Hindlimb muscle (tissue), 1 donor: ENCODE measurements around the gene MCEE. TPM values are rescaled to one million over a fixed set of nuclear protein-coding genes. Genes with fewer than 3 reads are reported as not detected.
"Not testable (repeated sequence)": the region's sequence is repeated elsewhere in the genome, so short reads cannot be mapped to it uniquely, and the experiment has no call there.

Experiments used
- DNase-seq: peaks from one replicate; pipeline ENCODE4 v3.0.0-alpha.2; 2013
- polyA plus RNA-seq: library from polyadenylated mRNA; unstranded; fragments of 120-200 nt; gene quantifications from one replicate; pipeline ENCODE4 v1.2.1, GENCODE V29; 2013; ENCODE audit not compliant: insufficient read length

MCEE gene
- polyA plus RNA-seq, 1 donor, result 22.1 TPM

DNA sequence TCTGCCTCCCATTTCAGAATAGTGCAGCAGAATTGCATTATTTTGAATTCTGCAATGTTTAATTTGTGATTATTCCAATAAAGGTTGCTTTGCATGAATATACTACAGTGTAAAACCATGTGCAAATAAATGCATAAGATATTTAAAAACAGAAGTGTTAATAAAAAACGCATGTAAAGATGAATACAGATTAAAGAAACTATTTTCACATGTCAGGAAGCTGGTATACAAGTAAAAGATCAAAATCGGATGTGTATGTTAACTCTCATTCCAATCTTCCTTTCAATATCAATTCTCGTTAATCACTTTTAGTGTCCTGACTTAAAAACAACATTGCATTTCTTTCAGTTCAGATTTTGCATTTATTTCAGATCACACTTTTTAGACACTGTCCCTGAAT lies 3.1 kb downstream of the MCEE start:
- DNase-seq, result no peak

DNA sequence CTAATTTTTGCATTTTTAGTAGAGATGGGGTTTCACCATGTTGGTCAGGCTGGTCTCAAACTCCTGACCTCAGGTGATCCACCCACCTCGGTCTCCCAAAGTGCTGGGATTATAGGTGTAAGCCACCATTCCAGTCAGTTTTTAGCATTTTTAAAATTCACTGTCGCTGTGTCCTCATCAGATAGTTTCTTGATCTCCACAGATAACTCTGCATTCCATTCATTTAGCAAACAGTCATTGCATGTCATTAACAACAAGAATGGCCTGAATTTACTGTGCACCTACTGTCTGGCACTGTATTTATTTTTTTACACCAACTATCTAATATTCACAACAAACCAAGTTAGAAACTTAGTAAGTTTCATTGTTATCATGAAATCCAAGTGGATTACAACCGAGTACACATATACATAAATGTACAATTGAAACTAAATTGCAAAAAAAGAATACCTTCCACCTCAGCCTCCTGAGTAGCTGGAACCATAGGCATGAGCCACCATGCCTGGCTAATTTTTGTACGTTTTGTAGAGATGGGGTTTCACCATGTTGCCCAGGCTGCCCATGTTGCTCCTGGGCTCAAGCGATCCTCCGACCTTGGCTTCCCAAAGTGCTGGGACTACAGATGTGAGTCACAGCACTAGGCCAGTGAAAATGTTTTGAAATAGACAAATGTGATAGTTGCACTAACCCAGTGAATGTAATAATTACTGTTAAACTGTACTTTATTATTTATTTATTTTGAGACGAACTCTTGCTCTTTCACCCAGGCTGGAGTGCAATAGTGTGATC lies 4.3 kb downstream of the MCEE start:
- DNase-seq, result no peak

DNA sequence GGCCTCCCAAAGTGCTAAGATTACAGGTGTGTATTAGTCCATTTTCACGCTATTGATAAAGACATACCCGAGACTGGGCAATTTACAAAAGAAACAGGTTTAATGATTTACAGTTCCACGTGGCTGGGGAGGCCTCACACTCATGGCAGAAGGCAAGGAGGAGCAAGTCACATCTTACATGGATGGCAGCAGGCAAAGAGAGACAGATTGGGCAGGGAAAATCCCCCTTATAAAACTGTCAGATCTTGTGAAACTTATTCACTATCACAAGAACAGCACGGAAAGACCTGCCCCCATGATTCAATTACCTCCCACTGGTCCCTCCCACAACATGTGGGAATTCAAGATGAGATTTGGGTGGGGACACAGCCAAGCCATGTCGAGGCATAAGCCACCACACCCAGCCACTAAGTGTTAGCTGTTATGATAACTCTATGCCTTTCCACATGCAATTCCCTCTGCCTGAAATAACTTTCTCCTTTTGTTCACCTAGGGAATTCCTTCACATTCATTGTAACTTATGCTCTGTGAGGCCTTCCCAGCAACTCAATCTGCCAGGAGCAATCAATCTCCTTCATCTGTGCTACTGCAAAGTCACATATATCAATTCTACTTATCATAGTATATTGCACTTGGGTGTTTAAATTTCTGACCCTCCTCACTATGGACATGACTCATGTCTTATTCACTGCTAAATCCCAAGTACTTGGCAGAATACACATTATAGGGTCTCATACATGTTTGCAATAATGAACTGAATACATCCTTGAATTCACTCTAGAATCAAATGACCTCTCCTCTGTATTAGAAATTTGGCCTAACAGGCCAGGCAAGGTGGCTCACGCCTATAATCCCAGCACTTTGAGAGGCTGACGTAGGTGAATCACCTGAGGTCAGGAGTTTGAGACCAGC lies 7.4 kb downstream of the MCEE start:
- no peak for DNase-seq

DNA sequence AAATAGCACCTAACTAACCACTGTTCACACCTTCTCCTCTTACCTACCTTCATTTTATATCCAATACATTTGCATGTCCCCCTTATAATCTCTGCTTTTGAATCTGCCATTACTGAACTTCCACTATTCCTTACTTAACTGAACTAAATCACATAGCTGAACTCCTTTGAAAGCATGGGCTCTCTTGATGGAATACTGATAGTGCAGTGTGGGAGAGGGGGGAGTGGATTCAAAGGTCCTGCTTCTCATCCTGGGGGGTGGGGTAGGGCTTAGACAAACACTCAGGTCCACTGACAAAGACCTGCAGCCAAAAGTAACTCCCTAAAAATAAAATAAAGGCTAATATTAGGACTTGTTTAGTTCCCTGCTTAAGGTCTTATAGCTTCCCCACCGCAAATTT lies 8.6 kb downstream of the MCEE start:
- DNase-seq, result no peak

DNA sequence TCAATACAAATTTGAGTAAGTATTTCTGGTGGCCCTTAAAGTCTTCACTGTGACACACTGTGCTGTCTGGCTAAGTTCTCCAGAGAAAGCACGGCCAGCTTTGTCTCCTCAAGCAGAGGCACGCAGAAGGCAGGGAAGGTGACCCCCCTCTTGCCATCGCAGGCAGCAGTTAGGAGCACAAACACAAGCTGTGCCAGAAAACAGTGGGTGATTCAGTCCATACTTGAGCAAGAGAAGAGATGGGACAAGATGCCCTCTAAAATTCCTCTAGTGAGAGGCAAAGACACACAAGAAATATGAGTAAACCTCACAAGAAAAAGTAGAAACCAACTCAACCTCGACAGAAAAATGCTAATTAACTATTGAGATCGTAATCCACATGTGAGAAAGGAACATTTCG lies 9.8 kb downstream of the MCEE start:
- DNase-seq, result no peak

DNA sequence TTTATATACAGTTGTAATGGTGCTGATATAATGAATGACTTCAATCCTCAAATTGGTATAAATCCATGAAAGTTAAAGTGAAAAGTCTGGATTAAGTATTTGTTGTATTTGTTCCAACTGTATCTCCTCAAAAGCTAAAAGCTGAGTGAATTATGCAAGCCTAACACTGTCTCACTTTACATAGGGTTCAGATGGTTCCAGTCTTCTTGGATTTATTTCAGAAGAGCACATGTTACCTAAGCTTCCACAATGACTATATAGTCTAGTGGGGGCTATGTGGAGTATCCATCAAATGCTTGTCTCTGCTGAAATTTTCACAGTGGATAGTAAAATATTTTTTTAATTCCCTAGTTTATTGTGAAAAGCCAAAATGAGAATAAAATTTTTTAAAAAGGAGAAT lies 13.0 kb downstream of the MCEE start:
- DNase-seq, result no peak

DNA sequence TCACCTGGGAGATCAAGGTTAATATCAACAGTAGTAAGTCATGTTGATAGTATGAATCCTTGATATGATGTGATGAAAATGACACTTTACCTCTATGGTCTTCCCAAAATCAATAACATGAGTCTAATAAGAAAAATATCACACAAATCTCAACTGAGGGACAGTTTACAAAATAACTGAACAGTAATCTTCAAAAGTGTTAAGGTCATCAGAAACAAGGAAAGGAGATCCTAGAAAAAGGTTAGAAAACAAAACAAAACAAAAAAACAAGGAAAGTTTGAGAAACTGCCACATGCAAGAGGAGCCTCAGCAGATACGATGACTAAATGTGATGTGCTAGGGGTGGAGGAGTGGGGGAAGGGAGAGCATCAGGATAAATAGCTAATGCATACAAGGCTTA lies 16.2 kb downstream of the MCEE start:
- DNase-seq, result no peak

DNA sequence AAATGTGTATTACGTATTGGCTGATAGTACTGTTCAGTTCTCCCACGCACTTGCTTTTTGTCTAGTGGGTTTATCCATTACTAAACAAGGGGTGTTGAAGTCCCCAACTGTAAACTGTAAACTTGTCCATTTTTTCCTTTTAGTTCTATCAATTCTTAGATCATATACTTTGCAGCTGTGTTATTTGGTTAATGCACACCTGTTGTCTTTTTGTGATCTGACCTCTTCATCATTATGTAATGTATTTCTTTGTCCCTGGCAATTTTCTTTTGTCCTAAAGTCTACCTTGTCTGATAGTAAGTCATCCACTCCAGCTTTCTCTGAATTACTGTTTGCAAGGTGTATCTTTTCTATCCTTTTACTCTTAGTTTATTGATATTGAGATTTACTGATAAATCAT lies 21.9 kb downstream of the MCEE start:
- DNase-seq, result no peak

DNA sequence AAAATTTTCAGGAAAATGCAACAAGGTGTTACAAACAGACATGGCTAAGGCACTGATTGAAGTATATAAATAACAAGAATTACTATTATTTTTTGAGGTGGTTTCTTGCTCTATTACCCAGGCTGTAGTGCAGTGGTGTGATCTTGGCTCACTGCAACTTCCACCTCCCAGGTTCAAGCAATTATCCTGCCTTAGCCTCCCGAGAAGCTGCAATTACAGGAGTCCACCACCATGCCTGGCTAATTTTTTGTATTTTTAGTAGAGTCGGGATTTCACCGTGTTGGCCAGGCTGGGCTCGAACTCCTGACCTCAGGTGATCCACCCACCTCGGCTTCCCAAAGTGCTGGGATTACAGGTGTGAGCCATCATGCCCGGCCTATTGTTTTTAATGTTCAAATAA lies 23.6 kb downstream of the MCEE start:
- not testable (repeated sequence) for DNase-seq

DNA sequence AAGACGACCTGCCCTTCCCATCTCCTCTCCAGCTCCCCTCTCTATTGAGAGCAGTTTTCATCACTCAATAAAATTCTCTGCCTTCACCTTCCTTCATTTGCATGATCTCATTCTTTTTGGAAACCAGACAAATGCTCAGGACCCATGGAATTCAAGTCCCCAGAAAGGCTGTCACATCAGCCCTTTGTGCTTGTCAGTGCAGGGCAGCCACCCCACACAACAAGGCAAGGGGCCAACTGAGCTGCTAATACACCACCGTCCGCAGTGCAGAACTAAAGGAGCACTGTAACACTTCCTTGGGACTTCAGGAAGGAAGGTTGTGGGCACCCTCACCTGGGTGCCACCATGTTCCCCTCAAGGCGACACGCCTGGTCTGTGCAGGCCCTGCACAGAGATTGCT lies 26.2 kb downstream of the MCEE start:
- no peak for DNase-seq

DNA sequence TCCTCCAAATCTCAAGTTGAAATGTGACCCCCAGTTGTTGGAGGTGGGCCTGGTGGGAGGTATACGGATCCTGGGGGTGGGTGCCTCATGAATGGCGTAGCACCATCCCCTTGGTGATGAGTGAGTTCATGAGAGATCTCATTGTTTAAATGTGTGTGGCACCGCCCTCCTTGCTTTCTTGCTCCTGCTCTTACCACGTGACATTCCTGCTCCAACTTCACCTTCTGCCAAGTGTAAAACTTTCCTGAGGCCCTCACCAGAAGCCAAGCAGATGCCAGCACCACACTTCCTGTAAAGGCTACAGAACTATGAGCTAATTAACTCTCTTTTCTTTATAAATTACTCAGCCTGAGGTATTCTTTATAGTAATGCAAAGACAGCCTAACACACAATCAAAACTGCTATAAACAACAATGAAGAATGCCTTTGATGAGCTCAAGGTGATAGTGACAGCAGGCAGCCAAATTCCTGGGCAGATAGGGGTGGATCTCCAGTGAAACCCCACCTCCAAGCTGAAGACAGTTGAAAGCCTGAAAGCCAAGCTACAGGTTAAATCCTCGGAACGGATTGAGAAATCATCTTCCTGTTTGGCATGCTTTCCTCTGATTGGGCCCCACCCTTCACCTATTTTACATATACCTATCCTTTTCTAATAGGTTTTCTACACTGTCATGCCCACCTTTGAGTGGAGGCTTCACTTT lies 26.9 kb downstream of the MCEE start:
- no peak for DNase-seq

DNA sequence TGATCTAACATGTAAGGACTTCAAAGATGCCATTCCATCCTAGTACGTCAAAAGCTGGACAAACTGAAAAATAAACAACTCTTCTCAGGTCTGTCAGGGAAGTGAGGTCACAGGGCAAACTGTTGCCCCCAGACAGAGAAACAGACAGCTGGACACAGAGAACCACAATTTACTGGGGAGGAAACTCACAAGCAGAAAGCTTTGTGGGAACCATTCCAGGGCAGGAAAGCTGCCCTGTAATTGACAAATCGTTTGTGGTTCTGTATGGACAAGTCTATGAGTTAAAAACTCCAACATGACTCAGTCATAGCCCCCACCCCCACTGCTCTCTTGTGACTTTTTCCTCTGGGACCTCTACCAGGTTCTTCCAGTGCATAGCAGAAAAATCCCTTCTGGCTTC lies 28.4 kb downstream of the MCEE start:
- no peak for DNase-seq

DNA sequence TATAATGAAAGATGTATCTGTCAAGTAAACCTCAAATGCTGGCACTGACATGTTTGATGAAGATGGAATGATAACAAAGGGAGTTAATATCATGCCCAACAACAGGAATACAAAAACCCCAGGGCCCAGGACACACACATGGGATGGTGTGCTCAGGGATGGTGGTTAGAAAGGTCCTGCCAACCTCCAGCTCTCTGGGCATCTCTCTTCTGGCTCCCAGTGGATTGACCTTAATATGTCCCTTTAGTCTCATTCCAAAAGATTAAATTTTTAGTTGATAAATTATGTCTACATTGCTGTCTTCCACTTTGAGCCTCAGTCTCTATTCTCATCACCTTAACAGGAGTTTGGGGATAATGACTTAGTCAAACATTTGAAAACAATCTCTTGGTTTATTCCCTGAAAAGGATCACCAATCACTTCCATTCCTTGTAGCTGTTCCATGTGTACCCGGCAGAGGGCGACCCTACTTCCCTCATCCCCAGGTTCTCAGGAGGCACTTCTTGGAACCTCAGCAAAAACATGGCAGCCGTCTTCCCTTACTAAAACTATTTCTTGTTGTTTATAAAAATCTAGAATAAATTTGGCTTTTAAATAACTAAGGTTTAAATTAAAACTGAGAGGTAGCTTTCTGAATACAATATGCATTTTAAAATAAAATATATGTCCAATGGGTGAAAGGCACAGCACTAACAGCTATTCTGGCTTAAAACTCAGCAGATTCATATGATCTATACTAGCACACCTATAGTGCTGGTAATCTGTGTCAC lies 29.6 kb downstream of the MCEE start:
- peak; percentile 11 for DNase-seq

DNA sequence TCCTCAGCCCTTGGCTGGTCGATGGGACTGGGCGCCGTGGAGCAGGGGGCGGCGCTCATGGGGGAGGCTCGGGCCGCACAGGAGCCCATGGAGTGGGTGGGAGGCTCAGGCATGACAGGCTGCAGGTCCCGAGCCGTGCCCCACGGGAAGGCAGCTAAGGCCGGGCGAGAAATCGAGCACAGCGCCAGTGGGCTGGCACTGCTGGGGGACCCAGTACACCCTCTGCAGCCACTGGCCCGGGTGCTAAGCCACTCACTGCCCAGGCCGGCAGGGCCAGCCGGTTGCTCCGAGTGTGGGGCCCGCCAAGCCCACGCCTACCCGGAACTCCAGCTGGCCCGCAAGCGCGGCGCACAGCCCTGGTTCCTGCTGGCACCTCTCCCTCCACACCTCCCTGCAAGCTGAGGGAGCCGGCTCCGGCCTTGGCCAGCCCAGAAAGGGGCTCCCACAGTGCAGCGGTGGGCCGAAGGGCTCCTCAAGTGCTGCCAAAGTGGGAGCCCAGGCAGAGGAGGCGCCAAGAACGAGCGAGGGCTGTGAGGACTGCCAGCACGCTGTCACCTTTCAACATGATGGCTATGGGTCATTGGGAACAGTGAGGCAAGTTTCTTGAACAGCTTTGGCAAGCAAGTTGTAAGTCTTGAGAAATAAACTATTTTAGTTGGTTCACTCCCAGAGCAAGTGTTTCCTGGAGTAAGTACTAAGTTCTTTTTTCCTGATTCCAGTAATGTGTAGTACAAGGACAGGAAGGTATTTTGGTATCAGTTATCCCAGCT lies 37.4 kb downstream of the MCEE start:
- DNase-seq, result not testable (repeated sequence)

DNA sequence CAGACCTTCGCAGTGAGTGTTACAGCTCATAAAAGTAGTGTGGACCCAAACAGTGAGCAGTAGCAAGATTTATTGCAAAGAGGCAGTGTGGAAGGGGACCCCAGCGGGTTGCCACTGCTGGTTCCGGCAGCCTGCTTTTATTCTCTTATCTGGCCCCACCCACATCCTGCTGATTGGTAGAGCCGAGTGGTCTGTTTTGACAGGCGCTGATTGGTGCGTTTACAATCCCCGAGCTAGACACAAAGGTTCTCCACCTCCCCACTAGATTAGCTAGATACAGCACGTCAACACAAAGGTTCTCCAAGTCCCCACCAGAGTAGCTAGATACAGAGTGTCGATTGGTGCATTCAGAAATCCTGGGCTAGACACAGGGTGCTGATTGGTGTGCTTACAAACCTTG lies 38.2 kb downstream of the MCEE start:
- not testable (repeated sequence) for DNase-seq

DNA sequence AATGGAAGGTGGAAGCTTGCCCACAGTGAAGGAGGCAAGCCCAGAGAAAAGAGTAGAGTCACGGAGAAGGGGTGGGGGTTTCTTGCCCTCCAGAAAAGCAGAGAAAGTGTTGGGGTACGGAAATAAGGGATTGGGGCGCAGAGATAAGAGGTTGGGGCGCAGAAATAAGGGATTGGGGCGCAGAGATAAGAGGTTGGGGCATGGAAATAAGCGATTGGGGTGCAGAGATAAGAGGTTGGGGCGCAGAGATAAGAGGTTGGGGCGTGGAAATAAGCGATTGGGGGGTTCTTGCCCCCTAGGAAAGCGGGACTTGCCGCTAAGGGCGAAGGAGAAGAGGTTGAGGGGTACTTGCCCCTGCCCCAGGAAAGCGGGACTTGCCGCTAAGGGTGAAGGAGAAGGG lies 40.6 kb downstream of the MCEE start:
- not testable (repeated sequence) for DNase-seq

DNA sequence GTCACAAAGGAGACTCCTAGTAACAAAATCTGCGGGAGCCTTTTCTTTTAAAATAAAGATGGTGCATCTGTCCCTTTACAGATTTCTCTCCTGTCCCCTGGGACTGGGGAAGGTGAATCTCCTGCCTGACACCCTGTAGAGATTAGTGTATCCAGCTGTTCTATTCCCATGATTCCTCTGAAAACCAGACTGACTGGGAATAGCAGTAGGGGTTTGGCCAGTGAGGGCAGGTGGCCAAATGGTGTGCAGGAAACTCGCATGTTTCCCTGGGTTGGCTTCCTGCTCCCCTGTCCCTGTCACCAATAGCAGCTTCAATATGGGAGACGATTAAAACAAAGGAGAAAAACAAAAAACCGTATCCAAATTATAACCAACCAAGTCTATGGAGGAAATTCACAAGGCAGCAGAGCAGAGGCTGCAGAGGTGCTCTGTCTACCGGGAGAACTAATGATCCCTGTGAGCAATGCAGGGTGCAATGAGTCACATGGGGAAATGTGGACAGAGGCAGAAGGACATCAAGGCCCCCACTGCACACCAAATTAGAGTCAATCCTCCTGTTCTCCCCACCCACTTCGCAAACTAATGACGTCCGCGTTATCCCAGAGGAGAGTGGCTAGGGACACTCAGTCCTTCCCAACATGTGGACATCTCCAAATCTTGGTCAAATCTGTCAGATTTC lies 44.6 kb downstream of the MCEE start:
- not testable (repeated sequence) for DNase-seq

DNA sequence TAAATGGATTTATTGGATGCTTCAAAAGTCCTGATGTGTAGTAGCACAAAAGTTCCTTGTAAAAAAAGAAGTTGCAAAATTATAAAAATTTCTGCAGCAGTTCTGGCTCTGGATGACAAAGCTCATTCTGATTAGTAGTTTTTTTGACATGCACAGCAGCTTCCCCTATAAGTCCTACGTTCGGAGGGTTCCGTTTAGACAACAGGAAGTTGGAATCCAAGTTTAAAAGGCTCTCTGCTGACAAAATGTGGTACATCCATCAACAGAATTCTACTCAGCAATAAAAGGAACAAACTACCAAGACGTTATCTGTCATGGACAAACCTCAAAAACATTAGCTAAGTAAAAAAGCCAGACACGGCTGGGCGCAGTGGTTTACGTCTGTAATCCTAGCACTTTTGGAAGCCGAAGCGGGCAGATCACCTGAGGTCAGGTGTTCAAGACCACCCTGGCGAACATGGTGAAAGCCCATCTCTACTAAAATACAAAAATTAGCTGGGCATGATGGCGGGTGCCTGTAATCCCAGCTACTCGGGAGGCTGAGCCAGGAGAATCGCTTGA lies 46.2 kb downstream of the MCEE start:
- not testable (repeated sequence) for DNase-seq

DNA sequence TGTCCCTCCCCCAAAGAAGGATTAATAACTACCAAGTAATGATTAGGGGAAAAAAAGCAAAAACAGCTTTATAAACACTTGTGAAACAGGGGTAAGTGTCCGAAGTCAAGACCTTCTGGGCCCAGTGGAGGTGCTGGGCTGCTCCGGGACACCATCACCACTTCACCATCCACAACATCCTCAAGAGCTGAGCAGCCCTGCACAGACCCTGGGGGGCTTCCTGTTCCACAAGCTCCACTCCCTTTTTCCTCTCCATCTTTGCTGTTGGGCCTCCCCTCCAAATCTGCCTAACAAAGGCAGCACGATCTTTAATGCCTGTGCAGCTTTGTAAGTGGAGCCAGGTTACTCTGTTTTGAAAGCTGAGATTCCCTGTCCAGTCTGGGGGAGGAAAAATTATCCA lies 46.7 kb downstream of the MCEE start:
- DNase-seq, result not testable (repeated sequence)

DNA sequence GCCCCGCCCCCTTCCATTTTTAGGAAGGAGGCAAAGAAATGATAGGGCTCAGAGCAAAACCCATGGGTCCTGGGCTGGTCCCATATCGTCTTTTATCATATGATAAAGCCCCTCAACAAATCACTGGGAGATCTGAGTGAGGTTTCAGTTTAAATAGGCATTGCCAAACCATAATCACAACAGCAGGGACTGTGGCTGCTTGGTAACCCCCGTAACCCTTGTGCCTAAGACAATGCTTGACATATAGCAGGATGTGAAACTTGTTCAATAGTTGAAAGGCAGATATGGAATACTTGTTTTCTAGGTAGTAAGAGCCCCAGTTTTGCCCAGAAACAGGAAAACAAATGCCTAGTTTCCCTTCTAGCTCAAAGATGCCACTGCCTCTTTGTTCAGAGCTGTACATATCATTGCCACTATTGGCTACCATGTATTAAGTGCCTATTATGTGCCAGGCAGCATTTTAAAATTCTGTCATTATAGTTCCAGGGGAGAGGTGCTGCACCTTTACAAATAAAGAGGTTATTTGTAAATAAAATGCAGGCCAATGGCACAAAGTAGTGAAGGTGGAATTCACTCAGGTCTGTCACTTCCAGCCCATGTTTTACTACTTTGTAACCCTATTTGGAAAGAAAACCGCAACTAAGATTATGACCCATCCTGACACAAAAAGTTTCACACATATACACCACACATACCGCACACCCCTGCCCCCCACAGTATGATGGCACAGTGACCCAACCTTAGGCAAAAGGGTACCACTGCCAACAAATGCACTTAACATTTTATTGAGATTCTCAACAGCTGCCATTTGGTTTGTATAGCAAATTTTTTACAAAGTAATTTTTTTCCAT lies 47.4 kb downstream of the MCEE start:
- DNase-seq, result no peak
